HL-60/S4 treated with phorbol 12-myristate 13-acetate at 8.2 ng/mL for 4 days and 3 days (cell line): ENCODE data around the gene NDUFS1.
"Not testable (repeated sequence)": the region's sequence is repeated elsewhere in the genome, so short reads cannot be mapped to it uniquely, and the experiment has no call there.

Source experiments
- in situ Hi-C: fragments of 300-500 bp; cut with MboI; formaldehyde crosslinking; loops from 2 replicates; pipeline ENCODE4 v1.15.0; 2022; ENCODE audit warnings: low sequenced_read_pairs

Gene NDUFS1

DNA sequence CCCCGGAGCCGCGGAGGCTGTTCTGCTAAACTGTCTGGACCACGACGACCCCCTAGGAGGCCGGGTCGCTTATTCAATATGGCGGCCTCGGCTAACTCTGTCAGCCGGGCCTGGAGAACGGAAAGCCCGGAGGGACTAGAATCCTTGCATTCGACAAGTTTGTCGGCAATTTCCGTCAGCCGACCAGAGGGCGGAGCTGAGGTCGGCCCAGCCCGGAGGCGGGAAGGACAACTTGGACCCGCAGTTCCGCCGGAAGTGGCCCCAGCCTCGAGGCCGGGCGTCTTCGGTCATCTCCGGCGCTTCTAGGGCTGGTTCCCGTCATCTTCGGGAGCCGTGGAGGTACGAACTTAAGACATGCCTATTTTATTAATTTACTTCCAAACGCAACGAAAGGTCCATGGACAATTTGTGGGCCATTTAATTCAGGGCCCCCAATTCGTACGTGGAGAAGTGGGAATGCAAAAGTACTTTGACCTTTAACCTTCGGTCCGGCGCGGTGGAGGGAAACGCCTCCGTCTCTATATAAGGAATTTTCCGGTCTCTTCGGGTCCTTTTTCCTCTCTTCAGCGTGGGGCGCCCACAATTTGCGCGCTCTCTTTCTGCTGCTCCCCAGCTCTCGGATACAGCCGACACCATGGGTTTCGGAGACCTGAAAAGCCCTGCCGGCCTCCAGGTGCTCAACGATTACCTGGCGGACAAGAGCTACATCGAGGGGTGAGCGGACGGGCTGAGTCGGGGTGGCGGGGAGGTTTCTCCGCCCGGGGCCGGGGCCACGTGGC, at the start of gene NDUFS1, which contains the start of gene EEF1B2:
Gene NDUFS1, minus strand, starts transcription at position 99 of the 779 bp plus-strand sequence. CDS start 5,766 bp downstream, outside the sequence.
Gene EEF1B2, plus strand, starts transcription at position 550 of the 779 bp plus-strand sequence. Its CDS starts 85 bp downstream, at position 635.
- in situ Hi-C loops = no loop called here

DNA sequence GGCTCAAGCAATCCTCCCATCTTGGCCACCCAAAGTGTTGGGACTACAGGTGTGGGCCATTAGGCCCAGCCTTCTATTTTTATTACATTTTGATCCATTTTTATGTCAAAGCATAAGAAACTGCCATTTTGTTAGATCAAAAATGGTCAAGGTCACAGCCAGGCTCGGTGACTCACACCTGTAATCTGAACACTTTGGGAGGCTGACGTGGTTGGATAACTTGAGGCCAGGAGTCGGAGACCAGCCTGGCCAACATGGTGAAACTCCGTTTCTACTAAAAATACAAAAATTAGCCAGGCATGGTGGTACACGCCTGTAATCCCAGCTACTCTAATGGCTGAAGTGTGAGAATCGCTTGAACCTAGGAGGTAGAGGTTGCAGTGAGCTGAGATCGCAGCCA, 49.7 kb upstream of the NDUFS1 start:
- in situ Hi-C loops = no loop called here

DNA sequence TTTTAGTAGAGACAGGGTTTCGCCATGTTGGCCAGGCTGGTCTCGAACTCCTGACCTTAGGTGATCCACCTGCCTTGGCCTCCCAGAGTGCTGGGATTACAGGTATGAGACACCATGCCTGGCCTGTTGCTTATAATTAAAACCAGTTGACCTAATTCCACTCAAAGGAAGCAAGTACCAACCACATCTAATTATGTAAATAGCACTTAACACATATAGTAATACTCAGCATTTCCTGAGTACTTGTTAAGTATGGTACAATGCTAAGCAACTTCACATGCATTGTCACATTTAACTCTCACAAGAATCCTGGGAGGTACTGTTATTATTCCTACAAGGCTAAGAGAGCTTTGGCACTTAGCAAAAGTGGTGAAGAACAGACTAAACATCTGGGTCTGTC, 48.1 kb upstream of the NDUFS1 start:
- in situ Hi-C loops = not testable (repeated sequence)

DNA sequence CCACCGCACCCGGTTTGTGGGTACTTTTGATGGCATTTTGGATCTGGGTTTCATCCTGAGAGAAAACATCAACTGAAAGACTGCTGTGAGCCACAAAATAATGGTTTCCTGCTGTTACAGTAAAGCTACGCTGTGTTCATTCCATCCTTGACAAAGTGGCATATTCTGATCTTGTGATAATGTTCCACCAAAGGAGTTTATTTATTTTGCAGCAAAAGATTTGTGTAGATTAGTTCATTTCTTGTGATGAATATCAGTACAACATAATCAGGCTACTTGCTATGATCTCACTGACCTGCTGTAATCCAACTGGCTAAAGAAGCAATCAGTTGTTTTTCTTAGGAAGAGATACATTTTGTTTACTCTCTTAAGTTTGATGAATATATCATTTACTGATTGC, 45.5 kb upstream of the NDUFS1 start:
- in situ Hi-C loops = no loop called here

DNA sequence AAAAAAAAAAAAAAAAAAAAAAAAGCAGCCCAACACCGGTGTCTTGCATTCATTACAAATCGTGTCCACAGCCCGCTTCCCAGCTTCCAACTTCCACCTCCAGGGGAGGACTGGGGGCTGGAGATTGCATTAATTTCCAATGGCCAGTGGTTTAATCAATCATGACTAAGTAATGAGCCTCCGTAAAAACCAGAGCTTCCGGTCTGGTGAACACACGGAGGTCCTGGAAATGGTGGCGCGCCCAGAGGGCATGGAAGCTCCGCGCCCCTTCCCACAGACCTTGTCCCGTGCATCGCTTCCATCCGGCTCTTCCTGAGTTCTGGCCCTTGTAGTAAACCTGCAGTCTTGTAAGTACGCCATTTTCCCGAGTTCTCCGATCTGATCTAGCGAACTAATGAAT, 44.1 kb upstream of the NDUFS1 start:
- in situ Hi-C loops = no loop called here

DNA sequence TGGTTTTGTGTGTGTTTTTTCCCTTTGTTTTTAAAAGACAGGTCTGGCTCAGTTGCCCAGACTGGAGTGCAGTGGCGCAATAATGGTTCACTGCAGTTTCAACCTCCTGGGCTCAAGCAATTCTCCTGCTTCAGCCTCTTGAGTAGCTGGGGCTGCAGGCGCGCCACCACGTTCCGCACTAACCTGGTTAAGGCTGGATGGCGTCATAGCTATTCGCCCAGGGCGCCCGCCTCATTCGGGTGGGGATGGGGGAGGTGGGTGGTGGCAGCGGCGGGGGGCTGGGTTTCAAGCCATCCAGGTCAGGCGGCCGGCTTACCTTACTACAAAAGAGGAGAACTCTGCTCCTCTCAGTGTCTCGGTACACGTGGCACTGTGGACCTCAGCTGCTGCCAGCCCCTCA, 43.2 kb upstream of the NDUFS1 start:
- in situ Hi-C loops = no loop called here

DNA sequence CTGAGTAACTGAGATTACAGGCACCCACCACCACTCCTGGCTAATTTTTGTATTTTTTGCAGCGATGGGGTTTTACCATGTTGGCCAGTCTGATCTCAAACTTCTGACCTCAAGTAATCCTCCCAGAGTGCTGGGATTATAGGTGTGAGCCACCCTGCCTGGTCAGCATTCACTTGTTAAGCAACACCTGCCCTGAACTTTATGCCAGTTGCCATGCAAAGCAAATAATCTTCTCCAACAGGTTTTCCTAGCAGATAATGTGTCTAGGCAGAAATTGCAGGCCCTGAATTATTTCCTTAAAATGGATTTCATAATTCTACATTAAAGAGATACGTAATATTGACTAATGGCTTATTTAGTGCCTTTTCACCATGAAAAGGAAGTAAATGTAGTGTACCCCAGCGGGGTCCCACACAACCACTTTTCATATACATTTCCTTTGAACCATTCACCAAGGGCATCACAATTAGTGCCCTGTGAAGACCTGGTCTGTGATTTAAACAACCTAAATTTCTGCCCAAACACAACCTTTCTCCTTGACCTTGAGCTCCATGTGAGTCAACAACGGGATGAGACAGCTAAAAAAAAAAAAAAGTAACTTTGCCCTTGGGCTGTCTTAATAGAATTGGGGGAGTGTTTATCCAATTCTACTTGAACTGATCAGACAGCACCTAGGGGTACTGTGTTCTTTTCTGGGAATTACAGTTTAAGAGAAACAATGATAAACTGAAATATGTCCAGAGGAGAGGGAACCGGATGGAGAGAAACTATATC, 42.0 kb upstream of the NDUFS1 start:
- in situ Hi-C loops = no loop called here

DNA sequence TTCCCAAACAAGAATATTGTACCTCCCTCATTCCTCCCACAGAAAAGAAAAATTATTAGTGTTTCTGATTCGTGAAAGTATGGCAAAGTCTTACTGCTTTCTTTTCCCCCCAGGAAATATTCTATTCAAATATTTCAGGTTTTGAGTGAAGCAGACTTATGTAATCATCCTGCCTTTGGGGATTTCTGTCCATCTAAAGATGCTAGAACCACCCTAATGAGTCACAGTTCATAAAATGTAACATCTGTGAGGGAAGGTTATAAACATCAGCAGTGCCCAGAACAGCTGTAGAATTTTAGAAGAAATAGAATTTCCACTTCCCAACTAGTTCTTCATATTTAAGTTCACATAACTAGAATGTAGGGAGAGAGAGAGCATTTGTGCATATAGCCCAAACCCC, 39.4 kb upstream of the NDUFS1 start:
- in situ Hi-C loops = no loop called here

DNA sequence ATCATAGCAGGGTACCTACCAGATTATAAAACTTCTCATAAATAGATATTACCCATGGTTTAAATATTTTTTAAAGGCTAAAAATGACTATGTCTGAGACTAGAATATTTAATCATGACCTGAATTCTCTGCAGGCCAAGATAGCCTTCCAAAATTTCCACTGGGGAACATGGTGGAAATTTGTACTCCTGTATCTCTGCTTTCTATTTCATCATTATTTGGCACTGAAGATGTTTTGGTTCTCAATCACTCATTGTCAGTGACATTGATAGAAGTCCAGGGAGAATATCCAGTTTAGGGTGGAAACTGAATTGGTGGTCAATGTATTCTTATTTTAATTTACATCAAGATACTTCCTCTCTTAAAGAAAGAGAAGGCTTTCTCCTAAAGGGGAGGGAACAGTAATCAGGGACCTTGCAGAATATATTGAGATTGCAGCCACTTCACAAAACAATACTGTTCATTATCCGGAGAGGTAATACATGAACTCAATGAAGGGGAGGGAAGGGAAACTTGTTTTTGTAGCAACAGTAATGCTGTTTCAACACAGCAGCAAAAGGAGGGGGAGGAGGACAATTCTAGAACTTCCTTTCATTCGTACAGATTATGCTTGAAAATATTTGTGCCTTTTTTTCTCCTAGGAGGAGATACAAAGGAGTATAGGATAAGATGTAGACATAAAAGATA, 34.6 kb upstream of the NDUFS1 start:
- in situ Hi-C loops = no loop called here

DNA sequence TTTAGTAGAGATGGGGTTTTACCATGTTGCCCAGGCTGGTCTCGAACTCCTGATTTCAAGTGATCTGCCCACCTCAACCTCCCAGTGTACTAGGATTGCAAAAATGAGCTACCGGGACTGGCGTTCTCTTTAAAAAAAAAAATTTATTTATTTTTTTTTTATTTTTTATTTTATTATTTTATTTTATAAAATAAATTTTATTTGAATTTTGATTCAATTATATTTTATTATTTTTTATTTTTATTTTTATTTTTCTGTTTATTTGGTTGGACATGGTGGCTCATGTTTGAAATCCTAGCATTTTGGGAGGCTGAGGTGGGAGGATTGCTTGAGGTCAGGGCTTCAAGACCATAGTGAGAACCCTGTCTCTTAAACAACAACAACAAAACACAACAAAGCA, 32.9 kb upstream of the NDUFS1 start:
- in situ Hi-C loops = no loop called here

DNA sequence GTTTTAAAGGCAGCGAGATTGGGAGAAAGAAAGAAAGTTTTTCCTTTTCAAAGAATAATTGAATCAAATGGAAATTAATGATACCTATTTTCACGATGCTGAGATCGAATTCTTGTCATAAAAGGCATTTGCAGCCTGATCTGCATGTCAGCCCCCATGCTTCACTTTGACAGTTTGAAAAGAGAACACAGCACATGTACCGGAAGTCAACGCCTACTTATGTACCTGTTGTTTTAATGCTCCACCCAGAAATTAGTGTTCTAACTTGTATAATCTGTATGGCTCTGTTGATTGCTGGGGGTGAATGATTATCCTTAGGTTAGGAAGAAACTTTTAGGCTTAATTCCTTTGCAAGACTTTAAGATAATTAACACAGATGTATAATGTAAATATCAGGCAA, 31.4 kb upstream of the NDUFS1 start:
- in situ Hi-C loops = no loop called here

DNA sequence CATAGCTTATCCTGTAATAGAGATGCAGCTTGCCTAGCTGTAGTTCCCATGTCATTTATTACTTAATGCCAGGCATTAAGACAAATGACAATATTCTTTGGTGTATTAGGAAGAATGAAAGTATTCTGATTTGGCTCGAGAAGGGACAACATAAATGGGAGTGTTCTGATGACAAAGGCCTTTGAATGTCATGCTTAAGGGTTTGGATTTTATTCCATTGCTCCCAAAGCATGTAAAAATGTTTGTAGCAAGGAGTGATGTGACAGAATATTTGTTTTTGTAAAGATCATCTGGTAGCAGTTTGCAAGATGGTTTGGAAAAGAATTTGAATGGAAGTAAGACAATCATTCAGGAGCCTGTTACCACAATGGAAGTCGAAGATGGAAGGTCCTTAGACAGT, 30.9 kb upstream of the NDUFS1 start:
- in situ Hi-C loops = no loop called here

DNA sequence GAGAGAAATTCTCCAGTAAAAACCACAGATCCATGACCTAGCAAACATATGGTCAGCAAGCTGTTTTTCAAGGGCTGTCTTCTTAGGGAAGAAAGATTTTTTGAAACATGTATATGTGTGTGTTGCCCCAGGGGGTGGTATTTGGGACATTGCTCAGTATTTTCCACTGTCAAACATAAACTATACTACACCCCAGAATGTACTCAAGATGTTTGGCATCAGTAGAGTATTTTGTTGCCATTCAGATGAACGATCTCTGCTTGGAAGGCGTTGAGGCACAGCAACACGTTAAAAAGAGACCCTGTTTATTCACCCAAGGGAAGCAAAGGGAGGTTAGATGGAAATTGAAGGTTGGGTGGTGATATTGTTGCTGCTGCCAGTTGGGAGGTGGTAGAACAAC, 30.4 kb upstream of the NDUFS1 start:
- in situ Hi-C loops = no loop called here

DNA sequence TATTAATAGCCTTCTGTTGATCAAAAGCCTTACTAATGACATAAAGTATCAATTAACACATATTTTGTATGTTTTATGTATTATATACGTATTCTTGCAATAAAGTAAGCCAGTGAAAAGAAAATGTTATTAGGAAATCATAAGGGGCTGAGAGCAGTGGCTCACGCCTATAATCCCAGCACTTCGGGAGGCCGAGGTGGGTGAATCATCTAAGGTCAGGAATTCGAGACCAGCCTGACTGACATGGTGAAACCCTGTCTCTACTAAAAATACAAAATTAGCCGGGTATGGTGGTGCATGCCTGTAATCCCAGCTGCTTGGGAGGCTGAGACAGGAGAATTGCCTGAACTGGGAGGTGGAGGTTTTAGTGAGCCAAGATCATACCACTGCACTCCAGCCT, 22.3 kb upstream of the NDUFS1 start:
- in situ Hi-C loops = not testable (repeated sequence)

DNA sequence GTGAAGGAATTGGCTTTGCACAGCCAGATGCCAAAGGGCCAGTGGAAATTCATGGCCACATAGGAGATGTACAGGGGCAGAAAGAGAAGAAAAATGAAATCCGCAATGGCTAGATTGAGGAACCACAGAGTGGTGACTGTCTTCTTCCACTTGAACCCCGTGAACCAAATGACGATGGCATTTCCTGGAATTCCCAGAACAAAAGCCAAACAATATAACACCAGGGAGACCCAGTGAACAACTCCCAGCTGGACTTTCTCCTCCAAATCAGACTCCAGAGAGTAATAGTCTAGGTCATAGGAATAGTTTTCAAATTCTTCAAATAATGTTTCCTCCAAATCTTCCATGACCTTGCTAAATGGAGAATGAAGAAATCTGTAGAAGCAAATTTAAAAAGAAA, 17.7 kb upstream of the NDUFS1 start:
- in situ Hi-C loops = no loop called here

DNA sequence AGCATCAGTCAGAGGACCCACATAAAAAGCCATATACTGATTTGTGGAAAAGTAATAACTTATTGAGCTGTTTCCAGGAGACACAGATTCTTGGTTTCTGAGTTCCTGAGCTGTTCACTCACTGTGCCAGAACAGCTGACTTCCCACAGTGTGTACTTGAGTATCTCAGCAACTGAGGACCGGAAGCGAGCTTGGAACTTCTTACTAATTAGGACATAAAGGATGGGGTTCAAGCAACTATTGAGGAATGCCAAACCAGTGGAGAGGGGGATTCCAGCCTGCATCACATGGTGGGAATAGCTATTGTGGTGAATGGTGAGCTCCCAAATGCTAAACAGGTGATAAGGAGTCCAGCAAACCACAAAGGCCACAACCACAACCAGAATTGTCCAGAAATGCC, 16.9 kb upstream of the NDUFS1 start:
- in situ Hi-C loops = no loop called here

DNA sequence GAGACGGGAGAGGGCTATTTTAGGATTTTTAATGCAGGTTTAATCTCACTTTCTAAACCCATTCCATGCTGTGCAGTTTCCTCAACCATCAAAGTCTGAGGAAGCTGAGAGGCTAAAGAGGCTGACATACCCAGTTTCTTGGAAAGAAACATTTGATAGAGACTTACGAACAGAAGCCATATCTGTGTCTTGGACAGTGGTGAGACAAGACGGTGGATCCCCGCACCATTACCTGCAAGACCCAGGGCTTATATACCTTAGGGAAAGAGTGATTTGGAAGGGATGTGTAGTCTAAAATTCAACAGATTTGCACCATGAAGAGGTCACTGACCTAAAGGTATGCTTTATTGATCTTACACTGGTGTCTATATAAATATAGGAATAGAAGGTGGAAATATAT, 13.9 kb upstream of the NDUFS1 start:
- in situ Hi-C loops = no loop called here

DNA sequence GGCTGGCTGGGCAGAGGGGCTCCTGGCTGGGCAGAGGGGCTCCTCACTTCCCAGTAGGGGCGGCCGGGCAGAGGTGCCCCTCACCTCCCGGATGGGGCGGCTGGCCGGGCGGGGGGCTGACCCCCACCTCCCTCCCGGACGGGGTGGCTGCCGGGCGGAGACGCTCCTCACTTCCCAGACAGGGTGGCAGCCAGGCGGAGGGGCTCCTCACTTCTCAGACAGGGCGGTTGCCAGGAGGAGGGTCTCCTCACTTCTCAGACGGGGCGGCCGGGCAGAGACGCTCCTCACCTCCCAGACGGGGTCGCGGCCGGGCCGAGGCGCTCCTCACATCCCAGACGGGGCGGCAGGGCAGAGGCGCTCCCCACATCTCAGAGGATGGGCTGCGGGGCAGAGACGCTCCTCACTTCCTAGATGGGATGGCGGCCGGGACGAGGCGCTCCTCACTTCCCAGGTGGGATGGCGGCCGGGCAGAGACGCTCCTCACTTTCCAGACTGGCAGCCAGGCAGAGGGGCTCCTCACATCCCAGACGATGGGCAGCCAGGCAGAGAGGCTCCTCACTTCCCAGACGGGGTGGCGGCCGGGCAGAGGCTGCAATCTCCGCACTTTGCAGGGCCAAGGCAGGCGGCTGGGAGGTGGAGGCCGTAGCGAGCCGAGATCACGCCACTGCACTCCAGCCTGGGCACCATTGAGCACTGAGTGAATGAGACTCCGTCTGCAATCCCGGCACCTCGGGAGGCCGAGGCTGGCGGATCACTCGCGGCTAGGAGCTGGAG, 12.6 kb upstream of the NDUFS1 start:
- in situ Hi-C loops = not testable (repeated sequence)

DNA sequence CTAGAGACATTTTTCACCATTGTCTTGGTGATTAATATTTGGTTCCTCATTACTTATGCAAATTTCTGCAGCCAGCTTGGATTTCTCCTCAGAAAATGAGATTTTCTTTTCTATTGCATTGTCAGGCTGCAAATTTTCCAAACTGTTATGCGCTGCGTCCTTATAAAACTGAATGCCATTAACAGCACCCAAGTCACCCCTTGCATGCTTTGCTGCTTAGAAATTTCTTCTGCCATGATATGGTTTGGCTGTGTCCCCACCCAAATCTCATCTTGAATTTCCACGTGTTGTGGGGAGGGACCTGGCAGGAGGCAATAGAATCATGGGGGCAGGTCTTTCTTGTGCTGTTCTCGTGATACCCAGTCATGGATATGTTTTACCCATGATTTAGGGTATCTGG, 9.0 kb upstream of the NDUFS1 start:
- in situ Hi-C loops = not testable (repeated sequence)

DNA sequence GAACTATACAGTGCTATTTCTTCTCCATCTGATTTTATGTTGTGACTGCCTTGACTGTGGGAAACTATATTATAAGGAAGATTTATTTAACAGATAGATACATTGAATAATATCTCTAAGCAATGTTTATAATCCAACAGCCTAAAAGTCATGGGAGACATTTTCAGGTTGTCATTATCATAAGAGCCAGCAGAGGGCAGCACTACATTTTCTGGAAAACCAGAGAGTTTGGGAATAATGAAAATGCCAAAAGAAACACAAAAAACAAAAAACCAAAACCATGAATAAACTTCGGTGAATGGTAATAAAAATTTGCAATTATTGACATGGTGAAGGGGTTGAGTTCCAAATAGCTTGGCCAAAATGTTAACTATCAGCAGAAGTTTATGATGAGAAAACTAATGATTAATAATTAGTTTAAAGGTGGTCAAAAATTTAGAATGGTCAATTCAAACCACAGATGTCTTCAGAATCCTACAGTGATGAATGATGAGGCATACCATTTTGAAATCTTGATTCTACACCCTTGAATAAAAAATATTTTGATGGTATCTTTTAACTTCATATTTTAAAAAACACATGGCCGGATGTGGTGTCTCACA, 5.1 kb upstream of the NDUFS1 start:
- in situ Hi-C loops = no loop called here
